GM18526 (cell line): Measurements from ENCODE around the gene ZNF775.

Experiments
- POLR2A ChIP-seq: IDR thresholded peaks from 3 replicates; pipeline ENCODE4 v1.6.1; 2011; ENCODE audit not compliant: insufficient read length; ENCODE audit errors: extremely low read depth

The ZNF775 gene

DNA sequence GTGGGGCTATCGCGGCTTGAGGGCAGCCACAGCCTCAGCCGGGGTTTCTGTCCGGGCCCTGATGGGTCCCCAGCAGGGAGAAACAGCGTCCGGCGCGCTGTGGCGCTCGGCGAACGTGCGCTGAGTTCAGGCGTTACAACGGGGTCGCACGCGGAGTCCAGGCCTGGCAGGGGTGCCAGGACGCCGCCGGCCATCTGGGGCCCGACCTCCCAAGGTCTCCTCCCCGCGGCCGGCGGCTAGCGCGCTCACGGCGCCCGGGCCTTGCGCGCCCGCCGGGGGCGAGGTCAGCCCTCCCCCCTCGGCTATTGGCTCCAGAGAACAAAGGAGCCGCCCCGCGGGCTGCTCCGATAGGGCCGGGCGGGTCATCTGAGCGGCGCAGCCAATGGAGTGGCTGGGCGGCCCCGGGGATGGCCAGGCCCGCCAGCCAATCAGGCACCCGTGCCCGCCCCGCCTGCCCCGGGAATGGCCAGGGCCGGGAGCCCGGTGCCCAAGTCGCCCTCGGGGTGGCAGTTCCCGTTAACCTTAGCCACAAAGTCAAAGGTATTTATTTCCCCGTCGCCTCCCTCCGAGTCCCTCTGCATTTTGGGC, at the start of gene ZNF775:
ZNF775 (plus strand) TSS at position 478 of the 588 bp plus-strand sequence. CDS start 9,141 bp downstream, outside the sequence.
- TF ChIP-seq POLR2A = peak; percentile 93

DNA sequence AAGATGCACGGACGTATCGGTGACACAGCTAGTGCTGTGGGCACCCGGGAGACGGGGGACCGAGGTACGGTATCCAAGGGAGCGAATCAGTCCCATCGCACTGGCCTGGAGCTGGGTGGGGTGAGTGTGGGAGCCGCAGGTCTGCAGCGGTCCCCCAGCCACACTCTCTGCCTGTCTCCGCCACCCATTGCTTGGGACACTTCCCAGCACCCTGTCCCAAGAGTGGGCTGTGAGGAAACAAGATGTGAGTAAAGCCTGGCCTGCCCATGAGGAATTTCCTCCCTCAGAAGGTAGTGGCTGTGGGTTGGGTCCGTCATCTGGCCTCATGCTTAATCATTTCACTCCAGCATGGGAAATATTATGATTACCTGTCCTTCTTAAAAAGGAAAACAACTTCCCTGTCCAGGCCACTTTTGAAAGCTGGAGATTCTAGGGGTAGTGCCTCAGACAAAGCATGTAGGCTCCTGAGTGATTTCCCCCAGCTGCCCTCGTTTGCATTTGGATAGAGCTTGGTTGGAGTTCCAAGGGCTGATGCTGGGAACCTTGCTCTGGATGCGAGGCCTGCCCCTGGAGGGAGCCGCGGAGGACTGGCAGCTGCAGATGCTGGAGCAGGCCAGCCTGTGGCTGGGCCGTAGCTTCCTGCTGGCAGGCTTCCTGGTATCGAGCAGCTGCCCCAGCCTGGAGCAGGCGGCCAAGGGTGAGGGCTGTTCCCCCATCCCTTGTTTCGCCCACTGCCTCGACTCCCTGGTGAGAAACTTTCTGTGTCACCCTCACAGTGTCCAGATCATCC, 49.6 kb upstream of the ZNF775 start:
- no peak for TF ChIP-seq POLR2A

DNA sequence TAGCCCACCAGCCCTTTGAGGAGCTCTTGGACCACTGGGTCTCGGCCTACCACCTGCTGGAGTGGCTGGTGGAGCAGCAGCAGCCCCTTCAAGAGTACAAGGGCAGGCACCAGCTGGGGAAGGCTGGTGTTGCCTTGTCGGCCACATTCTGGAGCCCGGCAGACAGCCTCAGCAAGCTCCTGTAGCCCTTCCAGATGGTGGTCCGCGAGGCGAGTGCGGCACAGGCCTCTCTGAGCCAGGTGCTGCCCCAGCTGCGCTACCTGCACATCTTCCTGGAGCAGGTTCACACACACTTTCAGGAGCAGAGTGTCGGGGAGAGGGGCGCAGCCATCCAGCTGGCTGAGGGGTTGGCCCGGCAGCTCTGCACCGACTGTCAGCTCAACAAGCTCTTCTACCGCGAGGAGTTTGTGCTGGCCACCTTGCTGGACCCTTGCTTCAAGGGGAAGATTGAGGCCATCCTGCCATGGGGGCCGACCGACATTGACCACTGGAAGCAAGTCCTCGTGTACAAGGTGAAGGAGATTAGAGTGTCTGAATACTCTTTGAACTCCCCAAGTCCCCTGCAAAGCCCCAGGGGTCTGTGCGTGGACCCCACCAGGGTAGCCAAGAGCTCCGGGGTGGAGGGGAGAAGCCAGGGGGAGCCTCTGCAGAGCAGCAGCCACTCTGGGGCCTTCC, 48.8 kb upstream of the ZNF775 start:
- TF ChIP-seq POLR2A = no peak

DNA sequence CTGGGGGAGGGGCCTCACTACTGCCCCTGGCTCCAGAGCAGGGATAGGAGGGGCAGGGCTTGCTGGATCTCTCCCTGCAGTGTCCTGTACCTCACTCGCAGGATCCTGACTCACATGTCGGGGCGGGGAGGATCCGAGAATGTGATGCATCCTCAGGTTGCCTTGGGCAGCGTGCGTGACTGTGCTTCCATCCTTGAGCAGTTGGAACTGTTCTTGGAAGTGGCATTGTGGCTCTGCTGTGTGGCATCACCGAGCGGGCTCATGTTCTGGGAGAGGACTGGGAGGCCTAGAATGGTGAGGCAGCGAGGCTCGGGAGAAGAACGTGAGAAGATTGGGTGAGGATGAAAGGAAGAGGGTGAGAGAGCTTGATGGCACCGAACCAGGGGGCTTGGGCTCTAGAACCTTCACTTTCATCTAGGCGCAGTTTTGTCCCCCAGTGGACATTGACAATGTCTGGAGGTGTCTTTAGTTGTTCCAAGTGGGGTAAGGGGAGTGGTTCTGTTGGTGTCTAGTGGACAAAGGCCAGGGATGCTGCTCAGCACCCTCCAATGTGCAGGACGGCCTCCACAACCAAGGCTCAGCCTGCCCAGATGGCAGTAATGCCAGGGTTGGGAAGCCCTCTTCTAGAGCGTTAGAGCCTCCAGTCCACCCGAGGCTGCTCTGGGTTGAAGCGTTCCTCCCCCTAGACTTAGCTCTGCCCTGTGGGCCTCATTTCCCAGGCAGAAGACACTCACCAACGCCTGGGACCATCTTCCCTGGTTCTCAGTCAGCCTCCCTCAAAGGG, 46.1 kb upstream of the ZNF775 start:
- TF ChIP-seq POLR2A = no peak

DNA sequence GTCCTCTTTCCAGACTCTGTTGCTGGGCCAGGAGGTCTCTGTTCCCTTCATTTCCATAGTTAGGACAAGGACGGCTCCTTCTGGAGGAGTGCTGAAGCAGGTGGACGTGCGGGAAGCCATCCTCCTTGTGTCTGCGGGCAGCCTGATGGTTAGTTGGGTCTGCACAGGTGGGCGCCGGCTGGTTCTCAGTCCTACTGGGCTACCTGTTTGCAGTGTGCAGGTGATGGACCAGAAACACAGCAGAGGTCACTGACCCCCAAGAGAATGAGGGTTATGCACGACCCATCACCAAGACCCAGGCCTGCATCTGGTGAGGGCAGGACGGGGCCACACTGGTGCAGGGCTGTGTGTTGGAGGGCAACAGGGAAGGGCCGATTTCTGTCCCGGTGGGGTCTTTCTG, 45.5 kb upstream of the ZNF775 start:
- no peak for TF ChIP-seq POLR2A

DNA sequence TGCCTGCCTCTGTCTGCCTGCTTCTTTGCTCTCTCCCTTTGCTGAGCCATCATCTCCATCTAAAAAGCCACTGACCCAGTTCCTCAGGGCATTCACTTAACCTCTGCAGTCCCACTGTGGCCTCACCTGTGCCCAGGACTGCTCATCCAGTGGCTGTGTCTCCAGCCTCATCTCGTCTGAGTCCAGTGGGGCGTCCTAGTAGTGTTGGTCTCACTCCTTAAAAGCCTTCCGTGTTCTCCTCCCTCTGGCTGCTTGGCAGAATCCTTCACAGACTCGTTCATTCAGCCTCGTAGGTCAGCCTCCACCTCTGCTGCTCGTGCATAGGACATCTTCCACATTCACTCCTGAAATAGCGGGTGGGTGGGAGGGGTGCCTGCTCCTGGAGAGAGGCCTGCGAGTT, 45.0 kb upstream of the ZNF775 start:
- TF ChIP-seq POLR2A = no peak

DNA sequence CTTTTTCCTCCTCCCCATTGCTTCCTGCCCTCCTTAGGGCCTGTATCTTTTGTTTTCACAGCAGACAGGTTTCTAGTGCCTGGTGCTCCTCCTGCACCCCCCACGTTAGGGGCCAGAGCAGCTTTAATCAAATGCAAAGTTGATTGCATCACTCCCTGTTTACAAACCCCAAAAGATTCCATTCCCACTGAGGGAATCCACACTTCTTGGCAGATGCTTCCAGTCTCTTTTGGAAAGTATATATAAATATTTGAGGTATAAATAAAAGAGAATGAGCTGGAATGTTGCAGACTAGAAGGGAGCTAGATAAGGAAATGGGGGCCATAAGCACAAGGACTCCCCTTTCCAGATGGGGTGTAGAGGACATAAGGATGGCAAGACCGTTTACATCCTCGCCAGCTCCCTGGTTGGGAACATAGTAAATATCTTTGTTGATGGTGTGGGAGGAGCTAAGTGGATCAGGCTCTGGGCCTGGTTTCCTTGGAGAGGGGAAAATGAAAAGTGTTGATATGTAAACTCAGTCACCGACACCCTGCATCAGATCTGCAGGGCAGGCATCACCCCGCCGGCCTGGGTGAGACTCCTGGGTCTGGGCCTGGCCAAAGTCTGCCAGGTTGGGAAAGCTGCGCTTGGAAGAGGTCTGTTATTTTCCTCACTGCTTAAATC, 43.9 kb upstream of the ZNF775 start:
- no peak for TF ChIP-seq POLR2A

DNA sequence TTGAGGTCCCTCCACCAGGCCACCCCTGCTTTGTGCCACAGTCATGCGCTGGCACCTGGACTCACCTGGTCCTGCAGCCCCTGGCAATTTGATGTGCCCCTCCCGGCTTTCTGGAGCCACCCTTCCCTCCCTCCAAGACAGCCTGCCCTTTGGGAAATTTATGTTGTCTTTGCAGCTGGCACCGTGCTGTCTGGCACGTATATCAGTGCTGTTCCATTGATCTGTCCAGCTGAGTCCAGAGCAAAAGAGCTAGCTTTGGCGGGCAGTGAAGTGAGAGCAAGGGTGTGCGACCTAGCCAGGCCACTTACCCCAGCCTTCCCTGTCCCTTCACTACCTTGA, 43.4 kb upstream of the ZNF775 start:
- no peak for TF ChIP-seq POLR2A

DNA sequence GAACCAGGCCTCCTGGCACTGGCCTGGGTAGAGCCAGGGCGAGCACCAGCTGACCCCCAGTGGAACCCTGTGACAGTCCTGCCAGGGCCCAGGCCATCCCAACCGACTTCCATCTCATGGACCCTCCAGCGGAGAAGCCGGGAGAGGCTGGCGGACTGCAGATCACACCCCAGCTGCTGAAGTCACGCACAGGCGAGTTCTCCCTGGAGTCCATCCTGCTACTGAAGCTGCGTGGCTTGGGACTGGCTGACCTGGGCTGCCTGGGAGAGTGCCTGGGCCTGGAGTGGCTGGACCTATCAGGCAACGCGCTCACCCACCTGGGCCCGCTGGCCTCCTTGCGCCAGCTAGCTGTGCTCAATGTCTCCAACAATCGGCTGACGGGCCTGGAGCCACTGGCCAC, 42.4 kb upstream of the ZNF775 start:
- no peak for TF ChIP-seq POLR2A

DNA sequence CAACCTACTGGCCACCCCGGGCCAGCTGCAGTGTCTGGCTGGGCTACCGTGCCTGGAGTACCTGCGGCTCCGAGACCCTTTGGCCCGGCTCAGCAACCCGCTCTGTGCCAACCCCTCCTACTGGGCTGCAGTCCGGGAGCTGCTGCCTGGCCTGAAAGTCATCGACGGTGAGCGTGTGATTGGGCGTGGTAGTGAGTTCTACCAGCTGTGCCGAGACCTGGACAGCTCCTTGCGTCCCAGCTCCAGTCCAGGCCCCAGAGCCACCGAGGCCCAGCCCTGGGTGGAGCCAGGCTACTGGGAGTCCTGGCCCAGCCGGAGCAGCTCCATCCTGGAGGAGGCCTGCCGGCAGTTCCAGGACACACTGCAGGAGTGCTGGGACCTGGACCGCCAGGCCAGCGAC, 42.0 kb upstream of the ZNF775 start:
- no peak for TF ChIP-seq POLR2A

DNA sequence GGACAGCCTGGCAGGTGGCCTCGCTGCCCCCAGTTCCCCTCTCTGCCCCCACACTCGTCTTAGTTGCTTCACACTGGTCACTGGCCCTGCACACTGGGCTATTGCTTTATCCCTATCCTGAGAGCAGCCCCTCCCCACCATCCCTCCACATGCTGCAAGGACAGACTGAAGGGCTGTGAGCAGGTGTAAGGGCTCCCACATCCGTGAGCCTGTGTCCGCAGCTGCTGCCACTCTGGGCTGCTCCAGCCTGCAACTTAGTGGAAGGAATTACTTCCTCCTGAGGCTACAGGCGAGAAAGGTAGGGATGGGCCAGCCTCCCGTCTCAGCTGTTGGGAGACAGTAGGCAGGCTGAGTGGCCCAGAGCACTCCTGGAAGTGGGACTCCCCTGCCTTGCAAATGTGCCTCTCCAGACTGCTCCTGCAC, 41.5 kb upstream of the ZNF775 start:
- no peak for TF ChIP-seq POLR2A

DNA sequence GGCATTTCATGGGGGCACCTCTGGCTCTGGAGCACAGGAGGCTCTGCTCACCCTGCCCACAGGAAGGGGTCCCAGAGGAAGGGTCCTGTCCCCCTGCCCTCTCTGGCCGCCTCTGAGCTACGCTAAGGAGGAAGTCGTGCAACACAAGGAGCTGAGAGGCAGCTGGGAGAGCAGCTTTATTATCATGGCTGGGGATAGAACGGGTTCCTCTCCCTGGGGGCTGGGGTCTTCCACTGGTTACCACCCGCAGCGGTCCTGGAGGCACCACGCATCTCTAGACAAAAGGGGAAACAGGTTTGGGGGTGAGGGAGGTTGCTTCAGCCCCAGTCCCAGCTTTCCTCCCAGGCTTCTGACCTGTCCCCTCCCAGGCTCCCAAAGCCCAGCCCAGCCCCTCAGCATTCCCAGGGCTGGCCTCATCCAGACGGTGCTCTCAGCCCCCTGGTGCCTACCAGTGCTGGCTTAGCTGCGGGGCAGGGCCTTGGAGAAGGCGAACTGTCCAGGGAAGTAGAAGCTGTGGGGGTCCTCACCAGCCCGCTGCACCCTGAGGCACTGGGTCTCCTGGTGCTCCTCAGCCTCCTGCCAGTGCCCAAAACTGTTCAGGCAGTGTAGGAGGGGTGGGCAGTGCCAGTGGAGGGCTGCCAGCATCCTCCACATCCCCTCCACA, 40.8 kb upstream of the ZNF775 start:
- no peak for TF ChIP-seq POLR2A

DNA sequence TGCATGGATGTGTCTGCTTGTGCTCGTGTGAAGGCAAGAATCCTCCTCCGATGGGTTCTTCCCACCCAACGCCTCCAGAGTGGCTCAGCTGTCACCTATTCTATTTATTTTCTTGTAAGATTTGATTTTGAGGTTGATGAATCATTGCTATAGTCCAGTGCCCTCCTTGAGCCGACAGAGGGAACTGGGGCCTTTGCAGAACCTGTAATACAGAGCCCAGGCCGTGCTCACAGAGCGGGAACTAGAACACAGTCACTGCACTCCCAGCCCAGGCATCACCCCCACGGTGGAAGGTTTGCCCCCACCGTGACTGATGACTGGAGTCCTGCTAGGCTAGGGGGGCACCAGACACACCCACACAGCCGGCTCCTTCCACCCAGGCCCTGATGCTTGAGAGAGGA, 39.7 kb upstream of the ZNF775 start:
- TF ChIP-seq POLR2A = no peak

DNA sequence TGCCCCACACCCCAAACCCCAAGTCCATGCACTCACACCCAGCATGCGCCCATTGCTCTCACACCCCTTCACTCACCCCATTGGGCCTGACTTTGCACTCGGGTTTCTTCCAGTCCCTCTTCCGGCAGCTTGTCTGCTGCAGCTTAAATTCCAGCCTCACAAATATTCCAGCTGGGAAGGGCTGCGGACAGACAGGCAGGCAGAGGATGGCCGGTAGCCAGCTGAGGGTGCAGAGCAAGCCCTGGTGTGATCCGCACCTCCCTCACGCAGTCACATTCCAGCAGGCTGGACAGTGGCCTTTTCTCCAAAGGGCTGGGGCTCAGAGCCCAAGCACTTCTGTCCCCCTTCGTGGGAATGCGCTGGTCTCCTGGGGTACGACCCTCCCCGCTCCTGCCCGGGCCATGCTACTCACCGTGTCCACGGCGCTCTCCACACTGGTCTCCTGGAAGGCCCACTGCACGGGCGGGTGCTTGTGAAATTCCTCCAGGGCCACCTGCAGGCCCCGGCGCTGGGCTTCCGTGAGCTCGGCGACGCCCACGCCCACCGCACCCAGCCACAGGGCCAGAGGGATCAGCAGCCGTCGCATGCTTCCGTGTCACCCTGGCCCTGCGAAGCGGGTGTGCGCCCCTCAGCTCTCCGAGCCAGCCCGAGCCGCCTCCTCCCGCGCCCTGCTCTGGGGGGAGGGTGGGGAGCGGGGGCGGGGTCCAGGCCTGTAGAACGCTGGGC, 38.9 kb upstream of the ZNF775 start:
- no peak for TF ChIP-seq POLR2A
